ENCODE measurements around the gene MME.
"Not testable (repeated sequence)": the region's sequence is repeated elsewhere in the genome, so short reads cannot be mapped to it uniquely, and the experiment has no call there.

Gene MME

DNA sequence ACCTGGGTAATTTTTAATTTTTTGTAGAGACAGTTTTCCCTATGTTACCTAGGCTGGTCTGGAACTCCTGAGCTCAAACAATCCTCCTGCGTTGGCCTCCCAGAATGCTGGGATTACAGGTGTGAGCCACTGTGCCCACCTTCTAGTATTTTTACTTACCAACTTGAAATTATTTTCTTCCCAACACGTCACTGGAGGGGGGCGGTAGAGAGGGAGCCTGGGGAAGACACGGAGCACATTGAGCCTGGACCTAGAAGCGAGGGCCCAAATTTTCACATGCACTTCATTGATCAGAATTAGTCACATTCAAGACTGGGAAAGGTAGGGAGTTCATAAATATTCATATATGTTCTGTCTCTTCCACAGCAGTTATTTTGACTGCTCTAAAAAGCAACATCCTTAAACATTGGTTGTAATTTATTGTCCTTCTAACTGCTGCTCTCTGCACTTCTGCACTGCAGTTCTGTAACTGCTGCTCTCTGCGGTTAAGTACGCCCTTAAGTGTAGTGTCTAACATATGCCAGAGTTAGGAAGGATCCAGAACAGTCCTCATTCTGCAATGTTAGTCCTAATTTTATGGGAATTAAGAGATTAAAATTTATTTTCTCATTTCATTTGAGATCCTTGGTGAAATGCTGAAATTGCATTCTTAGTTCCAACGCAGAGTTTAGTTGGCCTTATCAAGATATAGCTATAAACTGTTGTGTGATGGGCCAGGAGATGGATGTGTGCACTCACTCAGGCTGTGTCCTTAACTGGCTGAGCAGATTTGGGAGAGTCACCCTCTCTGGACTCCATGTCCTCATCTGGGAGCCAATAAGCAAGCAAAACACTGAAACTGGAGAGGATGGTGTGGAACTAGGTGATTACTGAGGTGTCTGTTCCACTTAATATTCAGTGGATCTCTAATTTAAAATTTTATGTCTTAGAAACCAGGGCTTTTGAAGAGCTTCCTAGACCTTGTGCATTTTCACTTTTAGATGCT, 115.1 kb downstream of the MME start:
- no peak for DNase-seq

GRCh38 chr3:155196131-155197021, 116.3 kb downstream of the MME start:
- DNase-seq: no peak

- no peak for DNase-seq
These were observed 117.7 kb downstream of the MME start for GRCh38 chr3:155197786-155198185.

- DNase-seq: no peak
These were observed 122.5 kb downstream of the MME start for GRCh38 chr3:155202626-155203025.

DNA sequence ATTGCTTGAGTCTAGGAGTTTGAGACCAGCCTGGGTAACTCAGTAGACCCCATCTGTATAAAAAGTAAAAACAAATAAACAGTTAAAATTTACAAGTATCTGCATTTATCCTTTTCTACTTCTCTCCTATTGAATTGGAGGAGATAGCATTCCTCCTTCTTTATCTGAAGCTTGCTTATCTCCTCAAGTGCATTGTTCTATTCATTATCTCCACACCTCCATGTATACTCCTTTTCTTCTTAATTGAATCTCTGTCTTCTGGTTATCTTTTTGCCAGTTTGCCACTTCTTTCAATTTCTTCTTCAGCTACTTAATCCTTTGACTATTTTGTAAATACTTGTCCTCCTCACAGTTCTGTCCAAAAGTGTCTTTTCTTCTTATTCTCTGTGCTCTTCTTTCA, 124.7 kb downstream of the MME start:
- no peak for DNase-seq

- no peak for DNase-seq
These were observed 128.2 kb downstream of the MME start for GRCh38 chr3:155208183-155208800.

DNA sequence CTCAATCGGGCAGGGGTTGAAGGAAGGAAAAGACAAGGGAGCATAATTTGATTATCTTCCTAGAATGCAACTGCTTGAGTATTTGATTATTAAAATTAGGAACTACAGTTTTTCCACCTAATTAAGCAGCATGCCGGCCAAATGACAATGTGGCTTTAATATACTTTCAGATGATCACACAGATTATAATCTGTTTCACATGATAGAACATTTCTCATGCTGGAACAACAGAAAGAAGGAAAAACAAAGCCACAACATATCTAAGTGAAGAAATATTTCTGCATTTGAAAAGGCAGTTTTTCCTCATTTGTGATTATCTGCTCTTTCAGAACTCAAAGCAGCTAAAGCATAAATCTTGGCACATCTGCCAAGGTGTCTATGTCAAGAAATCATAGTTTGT, 130.6 kb downstream of the MME start:
- no peak for DNase-seq

DNA sequence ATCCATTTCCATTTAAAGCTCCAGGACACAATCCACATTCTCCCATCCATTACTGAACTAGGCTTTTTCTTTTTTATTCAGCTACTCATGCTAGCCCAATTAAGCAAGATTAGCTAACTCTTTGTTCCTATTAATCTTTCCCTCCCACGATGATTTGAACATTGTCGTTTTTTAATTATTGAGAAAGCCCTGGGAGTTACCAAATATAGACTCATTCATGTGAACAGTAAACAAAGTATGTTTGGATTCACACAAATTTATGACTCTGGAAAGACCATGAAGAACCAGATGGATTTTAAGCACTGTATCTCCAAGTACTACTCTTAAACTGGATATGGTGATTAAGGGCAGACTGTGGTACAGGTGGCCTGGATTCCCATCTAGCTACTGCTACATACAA, 131.1 kb downstream of the MME start:
- no peak for DNase-seq

DNA sequence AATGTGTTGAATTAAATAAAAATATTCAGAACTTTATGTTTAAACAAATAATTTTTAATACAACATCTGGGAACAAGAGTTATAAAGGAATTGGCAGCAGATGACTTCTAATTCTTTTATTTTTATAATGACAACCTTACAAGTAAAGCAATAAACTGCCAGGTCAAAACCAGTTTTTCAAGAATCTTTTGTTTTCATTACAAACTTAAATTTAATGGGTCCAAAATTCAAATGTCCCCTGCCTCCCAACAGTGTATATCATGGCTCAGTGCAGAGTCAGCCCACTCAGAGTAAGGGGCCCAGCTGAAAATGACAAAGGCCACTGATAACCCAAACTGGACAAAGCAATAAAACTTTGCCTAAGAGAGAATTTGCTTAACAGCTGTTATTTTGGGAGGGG, 131.8 kb downstream of the MME start:
- DNase-seq: no peak

DNA sequence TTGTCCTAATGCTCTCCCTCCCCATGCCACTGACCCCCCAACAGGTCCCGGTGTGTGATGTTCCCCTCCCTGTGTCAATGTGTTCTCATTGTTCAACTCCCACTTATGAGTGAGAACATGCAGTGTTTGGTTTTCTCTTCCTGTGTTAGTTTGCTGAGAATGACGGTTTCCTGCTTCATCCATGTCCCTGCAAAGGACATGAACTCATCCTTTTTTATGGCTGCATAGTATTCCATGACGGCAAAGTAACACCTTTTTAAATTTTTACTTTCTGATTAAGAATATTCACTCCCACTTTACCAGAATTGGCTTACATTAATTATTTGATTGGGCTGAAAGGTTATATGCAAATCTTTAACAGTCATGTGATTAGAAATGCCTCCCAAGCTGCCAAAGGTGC, 135.9 kb downstream of the MME start:
- not testable (repeated sequence) for DNase-seq

GRCh38 chr3:155217591-155217990, 137.5 kb downstream of the MME start:
- no peak for DNase-seq

DNA sequence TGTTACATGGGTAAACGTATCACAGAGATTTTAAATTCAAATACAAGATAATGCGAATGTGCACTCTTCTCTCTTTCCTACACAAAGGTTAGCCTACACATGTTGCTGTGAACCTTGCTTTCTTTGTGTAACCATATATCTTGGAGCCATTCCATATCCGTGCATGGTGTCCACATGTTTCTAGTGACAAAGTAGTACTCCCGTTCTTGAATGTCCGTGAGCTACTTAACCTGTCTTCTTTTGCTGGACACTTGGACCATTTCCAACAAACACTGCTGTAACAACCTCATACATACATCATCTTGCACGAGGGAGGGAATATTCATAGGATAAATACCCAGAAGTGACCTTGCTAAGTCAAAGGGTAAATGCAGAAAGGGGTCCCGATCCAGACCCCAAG, 138.3 kb downstream of the MME start:
- no peak for DNase-seq

DNA sequence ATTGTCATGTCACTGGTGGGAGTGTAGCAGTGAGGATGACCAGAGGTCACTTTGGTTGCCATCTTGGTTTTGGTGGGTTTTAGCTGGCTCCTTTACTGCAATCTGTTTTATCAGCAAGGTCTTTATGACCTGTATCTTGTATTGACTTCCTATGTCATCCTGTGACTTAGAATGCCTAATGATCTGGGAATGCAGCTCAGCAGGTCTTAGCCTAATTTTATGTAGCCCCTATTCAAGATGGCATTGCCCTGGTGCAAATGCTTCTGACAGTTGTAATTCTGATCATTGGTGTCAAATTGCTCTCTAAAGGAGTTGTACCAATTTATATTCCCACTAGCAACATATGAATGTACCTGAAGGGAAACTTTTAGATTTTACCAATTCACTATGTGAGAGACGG, 139.0 kb downstream of the MME start:
- no peak for DNase-seq

DNA sequence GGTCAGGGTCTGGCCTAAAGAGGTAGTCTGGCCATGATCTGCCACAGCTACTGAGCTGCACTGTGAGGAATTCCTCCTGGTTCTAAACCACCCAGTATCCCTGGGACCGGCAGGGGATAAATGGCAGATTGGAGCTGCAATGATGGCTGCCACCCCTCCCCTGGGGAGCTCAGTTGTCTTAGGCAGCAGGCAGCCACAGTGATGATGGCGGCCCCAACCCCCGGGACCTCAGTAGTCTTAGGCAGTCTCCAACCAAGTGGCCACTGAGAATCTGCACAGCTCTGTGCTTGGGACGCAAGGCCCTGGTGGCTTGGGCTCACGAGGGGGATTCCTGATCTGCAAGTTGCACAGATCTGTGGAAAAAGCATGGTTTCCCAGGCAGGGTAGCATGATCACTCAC, 145.3 kb downstream of the MME start:
- no peak for DNase-seq

DNA sequence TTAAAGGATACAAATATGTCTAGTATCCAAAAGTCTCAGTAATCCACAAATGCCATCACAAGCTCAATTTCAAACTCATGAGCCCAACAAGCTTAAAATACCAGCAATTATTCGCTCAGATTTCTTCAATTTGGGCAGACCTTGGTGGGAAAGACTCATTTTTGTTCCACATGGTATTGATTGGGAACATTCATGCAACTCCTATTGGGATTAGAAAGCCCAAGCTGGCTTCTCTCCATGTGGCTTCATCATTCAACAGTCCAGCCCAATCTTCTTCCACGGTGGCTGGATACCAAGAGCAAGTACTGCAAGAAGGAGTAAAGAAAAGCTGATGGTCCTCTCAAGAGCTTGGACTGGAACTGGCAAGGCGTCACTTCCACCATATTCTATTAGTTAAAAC, 147.0 kb downstream of the MME start:
- no peak for DNase-seq

DNA sequence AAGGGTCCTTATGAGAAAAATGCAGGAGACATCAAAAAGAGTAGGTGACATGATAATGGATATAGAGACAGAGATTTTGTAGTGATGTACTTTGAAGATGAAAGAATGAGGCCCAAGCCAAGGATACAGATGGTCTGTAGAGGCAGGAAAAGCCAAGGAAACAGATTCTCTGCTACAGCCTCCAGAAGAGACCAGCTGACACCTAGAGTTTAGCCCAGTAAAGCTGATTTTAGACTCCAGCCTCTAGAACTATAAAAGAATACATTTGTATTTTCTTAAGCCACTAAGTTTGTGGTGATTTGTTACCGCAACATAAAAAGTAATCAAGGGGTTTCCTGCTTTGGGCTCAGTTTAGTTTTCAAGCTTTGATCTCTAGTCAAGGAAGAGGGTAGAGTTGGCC, 148.6 kb downstream of the MME start:
- DNase-seq: no peak

DNA sequence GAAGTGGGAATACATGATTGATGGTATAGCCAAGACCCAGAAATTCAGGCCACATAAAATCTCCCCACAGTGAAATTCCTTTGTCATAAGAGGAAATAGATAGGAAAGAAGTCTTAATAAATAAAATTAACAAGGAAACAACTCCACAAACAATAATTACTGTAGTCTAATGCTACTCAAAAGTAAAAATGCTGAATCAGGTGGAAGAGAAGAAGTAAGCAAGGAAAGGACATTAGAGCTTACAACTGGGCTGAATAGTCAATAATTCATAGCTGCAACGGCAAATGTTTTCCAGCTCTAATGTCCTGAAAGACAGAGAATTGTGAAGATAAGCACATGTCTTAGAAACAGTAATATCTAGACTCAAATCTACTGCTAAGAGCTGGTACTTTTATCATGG, 149.0 kb downstream of the MME start:
- DNase-seq: no peak

DNA sequence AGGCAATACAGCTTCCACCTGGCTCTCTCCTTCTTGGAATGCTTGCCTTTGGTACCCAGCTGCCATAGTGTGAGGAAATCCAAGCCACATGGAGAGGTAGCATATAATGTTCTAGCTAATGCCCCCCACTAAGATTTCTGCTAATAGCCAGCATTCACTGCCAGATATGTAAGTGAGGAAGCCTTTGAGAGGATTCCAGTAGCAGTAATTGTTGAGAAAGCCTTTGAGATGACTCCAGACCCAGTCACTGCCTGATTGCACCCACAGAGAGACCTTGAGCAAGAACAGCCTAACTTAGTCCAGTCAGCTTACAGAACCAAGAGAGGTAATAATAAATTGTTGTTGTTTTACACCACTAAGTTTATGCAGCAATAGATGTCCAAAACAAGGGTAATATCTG, 150.3 kb downstream of the MME start:
- no peak for DNase-seq

DNA sequence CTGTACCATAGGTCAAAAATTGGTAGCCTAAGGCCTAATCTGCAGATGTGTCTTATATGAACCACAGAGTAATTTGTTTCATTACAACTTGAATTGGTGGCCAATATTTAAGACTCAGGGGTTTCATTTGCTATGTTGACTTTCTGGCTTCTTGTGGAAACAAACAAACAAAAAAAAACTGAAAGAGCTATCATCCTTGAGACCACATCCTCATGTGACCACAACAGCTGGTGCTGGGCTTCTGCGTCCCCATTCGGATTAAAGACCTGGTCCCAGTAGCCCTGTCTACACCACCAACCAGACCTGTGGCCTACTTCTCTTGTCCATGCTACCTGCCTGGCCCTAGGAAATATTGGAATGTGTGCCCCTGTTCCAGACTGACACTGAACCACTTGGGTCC, 151.7 kb downstream of the MME start:
- DNase-seq: no peak

DNA sequence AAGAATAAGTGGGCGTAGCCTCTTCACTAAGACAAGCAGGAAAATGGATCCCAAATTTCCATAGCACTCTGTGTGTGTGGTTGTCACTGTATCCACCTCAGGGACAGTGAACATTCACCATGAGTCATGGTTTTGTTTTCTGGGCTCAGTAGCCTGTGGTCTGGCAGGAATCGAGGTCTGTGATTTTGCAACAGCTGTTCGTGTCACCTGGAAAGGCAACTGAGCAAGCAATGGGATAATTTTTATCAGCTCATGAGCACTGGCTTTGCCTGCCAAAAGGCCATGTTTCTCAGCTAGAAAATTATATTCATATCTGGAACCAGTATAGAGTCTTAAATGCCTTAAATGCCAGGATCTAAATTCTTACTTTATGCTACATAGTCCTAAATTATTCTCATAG, 152.5 kb downstream of the MME start:
- DNase-seq: no peak

DNA sequence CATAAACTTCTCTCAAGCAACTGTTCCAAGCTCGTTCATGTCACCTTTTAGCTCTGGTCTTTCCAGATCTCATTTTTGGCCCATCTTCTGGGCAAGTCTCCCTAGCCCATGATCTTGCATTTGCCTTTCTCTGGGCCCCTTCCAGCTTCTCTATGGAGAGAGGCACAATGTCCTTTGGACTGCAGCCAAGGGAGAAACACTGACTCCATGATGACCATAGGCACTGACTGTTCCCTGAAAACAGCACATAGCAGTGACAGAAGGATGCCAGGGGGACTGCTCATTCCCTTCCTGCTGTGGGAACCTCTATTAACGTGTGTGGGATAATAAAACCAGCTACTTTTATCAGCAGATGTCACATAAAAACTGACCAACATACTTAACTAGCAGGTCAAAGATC, 153.1 kb downstream of the MME start:
- peak; percentile 11 for DNase-seq
